ENCODE data around the gene BTBD17.
"Not testable (repeated sequence)": the region's sequence is repeated elsewhere in the genome, so short reads cannot be mapped to it uniquely, and the experiment has no call there.

The BTBD17 gene, protein sequence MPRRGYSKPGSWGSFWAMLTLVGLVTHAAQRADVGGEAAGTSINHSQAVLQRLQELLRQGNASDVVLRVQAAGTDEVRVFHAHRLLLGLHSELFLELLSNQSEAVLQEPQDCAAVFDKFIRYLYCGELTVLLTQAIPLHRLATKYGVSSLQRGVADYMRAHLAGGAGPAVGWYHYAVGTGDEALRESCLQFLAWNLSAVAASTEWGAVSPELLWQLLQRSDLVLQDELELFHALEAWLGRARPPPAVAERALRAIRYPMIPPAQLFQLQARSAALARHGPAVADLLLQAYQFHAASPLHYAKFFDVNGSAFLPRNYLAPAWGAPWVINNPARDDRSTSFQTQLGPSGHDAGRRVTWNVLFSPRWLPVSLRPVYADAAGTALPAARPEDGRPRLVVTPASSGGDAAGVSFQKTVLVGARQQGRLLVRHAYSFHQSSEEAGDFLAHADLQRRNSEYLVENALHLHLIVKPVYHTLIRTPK

DNA sequence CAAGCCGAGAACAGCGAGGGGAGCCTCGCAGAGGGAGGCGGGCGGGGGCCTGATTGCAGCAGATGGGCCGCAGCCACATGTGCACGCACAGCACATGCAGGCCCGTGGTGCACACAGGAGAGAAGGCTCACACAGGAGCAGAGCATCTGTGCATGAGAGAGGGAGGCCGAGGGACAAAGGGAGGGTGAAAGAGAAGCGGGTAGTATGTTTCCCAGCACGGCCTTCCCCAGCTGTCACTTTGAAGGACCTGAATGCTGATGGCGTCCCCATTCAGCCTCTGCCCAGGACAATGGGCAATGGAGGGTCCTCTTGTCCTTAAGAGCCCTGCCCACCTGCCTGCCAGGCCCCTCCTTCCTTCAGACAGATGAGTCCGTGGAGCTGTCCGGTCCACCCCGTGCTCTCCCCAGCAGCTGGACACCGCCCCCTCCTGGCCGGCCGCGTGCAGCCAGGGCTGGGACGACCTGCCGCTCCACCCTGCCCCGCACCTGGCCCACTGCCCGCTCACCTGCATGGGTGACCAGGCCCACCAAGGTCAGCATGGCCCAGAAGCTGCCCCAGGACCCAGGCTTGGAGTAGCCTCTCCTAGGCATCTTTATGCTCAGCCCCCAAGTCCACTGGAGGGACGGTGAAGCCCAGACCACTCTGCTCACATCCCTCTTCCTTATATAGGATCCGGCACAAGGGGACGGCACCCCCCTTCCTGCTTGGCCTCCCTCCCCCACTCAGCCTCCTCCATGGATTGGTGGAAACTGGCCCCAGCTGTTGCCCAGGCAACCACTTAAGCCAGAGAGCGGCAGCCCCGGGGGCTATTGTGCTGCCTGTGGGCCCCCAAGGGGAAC lies at the start of gene BTBD17:
TSS of gene BTBD17 (minus strand) at position 639 of the 839 bp plus-strand sequence. CDS start at position 590, 49 bp downstream.
- no peak for DNase-seq (ENCODE audit: low read depth)

DNA sequence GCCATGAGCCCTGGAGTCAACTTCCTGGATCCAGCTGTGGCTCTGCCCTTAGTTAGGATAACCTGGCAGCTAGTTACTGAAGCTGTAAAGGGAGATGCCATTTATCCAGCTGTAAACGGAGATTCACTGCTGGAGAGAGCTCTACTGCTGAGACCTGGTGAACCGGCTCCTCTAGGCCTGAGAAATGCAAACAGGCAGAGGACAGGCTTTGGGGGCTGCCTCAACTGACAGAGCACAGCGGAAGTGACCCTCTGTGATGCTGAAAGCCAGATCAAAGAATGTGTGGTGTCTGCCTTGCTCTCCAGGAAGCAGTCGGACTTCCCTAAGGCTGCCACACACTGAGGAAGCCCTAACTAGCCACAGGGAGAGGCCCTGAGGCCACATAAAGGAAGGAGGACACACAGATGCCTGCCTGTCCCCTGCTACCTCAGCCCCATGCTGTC lies 48.4 kb upstream of the BTBD17 start:
- no peak for DNase-seq (ENCODE audit: low read depth)

DNA sequence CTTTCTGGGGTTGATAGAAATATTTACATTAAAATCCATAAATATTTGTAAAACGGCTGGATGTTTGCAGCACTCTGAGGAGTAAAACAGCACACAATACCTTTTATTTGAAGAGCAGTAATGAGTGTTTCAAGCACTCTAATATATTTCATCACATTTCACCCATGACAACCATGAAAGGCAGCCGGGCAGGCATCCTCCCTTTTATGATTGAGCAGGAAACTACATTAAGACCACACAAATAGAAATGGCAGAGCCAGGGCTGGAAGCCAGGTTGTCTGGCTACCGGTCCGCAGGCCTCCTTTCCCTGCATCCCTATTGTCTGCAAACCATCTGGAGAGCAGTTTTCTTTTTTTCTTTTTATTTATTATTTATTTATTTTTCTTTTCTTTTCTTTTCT lies 47.1 kb upstream of the BTBD17 start:
- DNase-seq (ENCODE audit: low read depth), result no peak

DNA sequence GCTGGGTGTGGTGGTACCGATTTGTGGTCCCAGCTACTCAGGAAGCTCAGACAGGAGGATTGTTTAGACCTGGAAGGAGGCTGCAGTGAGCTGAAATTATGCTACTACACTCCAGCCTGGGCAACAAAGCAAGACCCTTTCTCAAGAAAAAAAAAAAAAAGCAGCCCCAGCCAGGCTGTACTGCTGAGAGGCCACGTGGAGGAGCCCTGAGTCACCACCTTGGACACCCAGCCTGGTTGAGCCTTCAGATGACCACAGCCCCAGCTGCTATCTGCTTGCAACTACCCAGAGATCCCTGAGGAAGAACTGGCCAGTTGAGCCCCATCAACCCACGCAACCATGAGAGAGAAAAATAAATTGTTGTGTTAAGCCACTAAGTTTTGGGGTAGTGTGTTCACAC lies 46.6 kb upstream of the BTBD17 start:
- DNase-seq (ENCODE audit: low read depth), result no peak

DNA sequence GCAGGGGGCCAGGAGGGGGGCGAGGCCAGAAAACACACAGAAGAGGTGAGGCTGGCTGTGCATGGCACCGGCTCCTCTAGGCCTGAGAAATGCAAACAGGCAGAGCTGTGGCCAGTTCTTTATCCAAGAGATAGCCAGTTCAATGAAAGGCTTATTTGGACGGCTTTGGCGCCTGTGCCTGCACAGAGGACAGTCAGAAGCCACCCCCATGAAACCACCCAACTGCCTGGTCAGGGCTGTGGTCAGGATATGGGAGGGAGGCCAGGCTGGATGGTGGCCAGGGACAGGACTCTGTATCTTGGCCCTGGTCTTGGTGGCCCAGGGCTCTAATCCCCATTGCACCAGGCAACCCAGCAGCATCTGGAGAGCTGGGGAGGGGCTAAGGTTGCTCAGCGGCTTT lies 45.7 kb upstream of the BTBD17 start:
- no peak for DNase-seq (ENCODE audit: low read depth)

DNA sequence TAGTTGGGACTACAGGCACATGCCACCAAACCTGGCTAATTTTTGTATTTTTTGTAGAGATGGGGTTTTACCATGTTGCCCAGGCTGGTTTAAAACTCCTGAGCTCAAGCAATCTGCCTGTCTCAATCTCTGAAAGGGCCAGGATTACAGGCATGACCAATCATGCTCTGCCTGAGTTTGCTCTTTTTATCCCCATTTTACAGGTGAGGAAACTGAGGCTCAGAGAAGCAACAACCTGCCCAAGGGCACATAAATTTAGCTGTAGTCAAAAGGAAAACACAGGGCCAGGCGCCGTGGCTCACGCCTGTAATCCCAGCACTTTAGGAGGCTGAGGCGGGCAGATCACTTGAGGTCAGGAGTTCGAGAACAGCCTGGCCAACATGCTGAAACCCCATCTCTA lies 43.6 kb upstream of the BTBD17 start:
- DNase-seq (ENCODE audit: low read depth), result not testable (repeated sequence)

DNA sequence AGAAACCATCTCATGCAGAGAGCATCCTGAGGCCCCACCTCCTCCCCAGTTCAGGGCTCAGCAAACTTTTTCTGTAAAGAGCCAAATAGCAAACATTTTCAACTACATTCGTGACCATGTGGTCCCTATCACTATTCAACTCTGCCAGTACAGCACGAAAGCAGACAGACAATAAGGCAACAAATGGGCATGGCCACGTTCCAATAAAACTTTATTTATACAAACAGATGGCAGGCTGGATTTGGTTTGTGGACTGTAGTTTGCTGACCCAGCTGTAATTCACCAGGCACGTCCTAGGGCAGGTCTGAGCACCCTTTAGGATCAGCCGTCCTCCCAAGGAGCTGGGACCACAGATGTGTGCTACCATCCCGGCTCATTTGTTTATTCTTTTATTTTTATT lies 43.1 kb upstream of the BTBD17 start:
- DNase-seq (ENCODE audit: low read depth), result no peak

DNA sequence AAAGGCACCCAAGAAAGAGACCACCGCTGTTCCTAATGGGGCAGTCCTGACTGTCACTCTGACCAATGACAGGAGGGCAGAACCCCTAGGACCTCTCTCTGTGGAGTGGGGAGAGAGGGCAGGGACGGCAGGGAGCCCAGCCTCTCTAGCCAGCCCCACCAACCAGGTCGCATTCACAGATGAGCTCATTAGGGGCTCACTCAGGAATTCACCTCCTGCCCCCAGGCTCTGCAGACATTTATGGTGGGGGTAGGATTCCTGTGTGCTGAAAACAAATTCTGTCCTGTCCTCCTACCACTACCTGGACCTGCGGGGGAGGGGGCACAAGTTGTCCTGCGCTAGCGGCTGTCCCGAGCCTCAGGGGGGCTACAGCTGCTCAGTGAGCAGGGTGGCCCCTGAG lies 42.5 kb upstream of the BTBD17 start:
- DNase-seq (ENCODE audit: low read depth), result no peak

DNA sequence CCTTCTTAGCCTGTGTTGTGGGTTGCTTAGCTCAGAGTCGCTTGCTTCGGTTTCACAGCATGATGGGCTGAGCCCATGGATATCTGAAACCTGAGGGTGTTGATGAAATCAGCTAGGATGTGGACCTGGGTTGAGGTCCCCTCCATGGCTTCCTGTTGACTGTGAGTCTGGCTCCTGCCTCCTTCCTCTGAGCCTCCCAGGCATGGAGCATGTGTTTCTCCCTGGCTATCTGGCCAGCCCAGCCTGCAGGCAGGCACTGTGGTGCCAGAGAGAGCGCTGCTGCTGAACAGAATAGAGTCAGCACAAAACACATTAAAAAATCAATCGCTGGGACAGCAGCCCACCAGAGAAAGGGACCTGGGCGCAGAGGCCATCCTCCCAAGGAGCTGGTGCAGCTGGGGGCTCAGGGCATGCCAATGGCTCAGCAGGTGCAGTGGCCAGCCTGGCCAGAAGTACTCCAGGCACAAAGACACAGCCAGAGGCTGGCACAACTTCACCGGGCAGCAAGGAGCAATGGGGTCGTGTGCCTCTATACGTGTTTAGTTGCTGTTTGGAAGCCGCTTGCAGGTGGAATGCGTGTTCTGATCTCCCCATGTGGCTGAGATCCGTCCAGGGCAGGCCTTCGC lies 42.0 kb upstream of the BTBD17 start:
- DNase-seq (ENCODE audit: low read depth), result no peak

DNA sequence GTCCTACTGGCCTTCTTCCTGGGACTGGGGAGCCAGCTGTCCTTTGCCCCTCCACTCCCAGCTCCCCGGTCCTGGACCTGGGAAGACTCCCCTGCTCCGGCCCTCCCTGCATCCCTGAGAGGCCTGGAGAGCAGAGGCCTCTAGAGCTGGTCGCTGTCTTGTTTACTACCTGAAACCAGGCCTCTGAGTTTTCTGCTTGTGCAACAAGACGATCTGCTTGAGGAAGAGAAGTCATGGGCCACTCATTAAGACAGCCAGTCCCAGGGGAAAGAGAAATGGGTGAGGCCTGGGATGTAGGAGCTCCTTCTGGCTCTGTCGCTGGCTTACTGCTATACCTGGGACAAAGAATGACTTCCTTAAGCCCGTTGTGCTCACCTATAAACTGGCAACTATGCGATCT lies 40.4 kb upstream of the BTBD17 start:
- no peak for DNase-seq (ENCODE audit: low read depth)

DNA sequence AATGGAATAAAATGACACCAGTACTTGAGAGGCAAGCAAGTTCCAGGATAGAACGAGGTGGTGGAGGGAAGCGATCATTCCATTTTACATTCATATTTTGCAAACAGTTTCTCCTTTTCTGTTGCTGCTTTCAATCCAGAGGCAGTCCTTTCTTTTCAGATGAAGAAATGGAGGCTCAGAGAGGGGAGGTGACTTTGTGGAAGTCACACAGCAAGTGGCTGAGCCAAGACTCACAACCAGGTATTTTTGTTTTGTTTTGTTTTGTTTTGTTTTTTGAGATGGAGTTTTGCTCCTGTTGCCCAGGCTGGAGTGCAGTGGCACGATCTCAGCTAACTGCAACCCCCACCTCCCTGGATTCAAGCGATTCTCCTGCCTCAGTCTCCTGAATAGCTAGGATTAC lies 34.9 kb upstream of the BTBD17 start:
- no peak for DNase-seq (ENCODE audit: low read depth)

DNA sequence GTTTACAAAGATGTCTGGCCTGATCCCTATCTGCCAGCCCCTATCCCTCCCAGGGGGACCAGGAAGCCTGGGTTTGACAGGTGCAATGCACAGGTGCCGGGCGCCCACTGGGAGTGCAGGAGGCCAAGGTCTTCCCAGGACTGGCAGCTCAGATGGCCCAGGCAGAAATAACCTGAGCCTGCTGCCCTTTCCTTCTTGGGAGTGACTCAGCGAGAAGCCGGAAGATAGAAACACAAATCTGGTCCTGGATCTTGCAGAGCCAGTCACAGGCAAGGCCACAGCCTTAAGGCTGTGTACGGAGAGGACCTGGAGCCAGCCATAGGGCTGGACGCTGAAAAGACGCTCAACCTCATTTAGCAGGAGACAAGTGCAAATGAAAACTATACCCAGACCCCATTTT lies 33.3 kb upstream of the BTBD17 start:
- no peak for DNase-seq (ENCODE audit: low read depth)

DNA sequence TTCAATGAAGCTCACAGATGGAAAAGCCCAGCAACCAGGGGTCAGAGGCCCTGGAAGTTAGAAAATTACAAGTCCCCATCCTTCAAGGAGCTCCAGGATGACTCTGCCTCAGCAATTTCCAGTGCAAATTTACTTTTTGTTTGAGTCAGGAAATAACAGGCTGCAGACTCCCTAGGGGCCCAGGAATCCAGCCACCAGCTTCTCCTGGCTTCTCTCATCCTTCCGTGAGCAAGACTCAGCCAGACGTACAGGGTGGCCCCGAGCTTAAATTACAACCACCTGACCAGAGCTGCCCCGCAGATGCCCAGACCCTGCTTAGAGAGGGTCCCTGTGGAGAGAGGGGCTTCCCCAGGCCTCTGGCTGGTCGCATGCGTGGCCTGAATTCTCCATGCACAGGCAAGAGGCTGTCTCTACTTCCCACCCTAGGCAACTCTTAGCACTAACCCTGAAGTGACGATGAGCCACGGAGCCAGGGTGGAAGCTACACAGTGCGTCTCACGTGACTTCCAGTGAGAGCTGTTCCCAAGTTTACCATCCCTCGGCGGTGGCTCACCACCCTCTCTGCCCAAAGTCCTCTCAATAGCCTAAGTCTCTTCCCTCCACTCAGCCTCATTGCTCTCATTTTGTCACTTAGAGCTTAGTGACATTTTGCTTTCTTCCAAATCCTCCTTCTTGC lies 32.7 kb upstream of the BTBD17 start:
- DNase-seq (ENCODE audit: low read depth), result no peak

DNA sequence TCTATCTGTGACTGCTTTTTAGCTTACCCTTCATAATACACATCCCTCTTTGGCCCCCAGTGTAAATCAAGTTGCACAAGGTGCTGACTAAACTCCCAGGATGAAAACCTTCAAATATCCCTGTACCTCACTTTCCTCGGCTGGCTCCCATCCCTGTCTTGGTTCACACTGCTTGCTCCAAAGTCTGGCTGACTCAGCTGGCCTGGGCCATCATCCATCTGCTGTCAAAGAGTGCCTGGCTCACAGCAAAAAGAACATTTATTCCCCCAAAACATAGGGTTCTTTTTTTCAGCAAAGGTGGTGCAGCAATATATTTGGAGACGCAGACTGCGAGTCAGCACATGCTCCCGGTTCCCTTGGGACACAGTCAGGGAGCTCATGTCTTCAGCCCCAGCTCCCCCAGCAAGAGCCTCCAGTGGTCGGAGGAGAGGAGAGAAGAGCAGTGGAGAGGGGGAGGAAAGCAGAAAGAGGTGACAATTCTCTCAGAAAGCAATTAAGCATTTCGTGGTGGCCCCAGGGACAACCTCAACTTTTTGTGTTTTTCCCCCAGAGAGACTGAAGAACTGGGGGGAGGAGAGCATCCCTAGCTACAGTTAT lies 31.8 kb upstream of the BTBD17 start:
- no peak for DNase-seq (ENCODE audit: low read depth)

DNA sequence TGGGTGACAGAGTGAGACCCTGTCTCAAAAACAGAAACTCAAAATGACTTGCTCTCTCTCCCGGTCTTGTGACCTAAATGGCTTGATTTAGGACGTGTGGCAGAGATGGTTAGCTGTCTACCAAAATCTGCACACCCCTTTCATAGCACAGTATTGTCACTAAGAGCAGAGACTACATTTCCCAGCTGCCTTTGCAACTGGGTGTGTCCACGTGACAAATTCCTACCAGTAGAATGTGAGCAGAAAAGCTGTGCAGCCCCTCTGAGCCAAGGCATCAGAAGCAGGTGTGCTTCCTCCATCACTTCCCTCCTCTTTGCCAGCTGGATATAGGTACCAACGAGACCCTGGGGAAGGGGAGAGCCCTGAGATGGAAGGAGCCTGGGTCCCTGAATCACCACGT lies 31.2 kb upstream of the BTBD17 start:
- no peak for DNase-seq (ENCODE audit: low read depth)

DNA sequence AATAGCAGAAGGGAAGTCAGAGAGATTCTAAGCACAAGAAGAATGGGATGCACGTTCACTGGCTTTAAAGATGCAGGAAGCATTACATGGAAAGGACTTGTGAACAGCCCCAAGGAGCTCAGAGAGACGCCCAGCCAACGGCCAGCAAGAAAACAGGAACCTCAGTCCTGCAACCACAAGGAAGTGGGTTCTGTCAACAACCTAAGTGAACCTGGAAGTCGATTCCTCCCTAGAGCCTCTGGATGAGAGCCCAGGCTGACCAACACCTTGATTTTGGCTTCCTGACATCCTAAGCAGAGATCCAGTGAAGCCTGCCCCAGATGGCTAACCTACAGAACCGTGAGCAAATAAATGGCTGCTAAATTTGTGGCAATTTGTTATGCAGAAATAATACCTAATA lies 30.1 kb upstream of the BTBD17 start:
- DNase-seq (ENCODE audit: low read depth), result no peak

DNA sequence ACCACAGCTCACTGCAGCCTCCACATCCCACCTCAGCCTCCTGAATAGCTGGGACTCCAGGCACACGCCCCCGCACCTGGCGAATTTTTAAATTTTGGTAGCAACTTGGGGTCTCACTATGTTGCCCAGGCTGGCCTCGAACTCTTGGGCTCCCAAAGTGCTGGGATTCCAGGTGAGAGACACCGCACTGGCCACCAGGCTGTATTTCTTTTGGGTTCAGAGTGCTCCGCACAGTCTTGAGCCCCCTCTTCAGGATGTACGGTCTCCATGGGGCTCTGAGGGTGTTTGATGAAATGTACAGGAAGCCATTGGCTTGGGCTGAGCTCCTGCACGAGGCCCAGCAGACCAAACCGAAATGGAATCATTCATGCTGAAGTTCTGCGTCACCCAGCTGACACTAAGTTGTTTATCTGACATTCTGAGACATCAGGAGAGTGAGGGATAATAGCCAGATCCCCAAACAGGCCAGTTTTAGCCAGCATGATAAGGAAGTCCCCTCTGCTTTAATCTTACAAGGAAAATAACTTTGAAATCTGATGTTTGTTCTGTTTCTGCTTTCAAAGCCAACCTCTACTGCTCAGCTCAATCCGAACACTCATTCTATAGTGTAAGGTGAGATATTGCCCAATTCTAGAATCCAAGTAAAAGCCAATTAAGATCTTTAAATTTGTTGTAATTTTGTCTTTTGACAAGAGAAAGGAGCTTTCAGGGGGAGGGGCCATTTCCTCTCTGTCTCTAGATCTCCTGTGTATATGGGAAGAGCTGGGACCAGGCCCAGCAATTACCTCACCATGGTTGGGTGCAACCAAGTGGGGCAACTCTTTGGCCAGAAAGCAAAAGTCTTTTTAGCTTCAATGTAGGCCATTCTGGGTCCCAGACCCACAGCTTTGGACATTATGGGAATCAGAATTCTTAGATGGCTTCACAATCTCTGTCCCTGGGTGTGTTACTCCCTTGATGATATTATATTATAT lies 29.3 kb upstream of the BTBD17 start:
- no peak for DNase-seq (ENCODE audit: low read depth)

DNA sequence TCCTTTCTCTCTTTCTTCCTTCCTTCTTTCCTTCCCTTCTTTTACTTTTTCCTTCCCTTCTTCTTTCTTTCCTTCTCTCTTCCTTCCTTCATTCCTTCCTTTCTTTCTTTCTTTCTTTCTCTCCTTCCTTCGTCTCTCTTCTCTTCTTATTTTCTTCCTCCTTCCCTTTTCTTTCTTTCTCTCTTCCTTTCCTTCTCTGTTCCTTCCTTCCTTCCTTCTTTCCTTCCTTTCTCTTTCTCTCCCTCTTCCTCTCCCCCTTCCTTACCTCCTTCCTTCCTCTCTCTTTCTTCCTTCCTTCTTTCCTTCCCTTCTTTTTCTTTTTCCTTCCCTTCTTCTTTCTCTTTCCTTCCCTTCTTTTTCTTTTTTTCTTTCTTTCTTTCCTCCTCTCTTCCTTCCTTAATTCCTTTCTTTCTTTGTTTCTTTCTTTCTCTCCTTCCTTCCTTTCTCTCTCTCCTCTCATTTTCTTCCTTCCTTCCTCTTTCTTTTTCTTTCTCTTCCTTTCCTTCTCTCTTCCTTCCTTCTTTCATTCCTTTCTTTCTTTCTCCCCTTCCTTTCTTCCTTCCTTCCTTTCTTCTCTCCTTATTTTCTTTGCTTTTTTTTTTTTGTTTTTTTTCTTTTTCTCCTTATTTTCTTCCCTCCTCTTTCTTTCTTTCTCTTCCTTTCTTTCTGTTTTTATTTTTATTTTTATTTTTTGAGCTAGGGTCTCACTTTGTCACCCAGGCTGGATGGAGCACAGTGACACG lies 28.4 kb upstream of the BTBD17 start:
- DNase-seq (ENCODE audit: low read depth), result no peak

DNA sequence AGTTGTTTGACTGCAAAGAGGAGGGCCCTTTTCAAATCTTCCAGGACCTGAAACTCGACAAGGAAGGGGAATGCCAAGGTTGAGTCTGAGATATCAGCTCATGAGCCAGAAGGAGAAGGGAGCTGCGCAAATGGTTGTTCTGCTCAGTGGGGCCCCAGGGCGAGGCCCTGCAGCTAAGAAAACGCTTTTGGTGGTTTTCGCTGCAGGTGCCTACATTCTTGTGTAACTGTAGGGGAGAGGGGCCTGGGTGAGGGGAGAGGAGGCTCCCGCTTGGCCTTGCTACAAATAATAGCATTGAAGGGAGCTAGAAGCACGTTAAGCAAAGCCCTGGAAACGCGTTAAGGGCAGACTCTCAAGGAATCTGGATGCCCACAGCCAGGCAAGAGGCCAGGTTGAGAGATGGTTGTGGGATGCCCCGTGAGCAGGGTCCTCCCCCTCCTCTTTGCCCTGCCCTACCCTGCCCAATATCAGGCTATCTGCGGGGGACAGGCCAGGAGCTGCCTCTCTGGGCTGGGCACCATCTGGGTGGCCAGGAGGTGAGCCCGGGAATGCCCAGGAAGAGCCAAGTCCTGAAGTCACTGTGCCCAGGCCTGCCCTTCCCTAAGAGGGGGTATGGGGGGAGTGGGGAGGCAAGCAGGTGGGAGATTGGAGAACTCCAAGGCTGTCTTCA lies 27.6 kb upstream of the BTBD17 start:
- no peak for DNase-seq (ENCODE audit: low read depth)
